ENCODE data around the gene UROC1. TPM values are rescaled to one million over a fixed set of nuclear protein-coding genes. Genes with fewer than 3 reads are reported as not detected.

The UROC1 gene
- total RNA-seq, 1 experiment from 2014 or later, result not detected

DNA sequence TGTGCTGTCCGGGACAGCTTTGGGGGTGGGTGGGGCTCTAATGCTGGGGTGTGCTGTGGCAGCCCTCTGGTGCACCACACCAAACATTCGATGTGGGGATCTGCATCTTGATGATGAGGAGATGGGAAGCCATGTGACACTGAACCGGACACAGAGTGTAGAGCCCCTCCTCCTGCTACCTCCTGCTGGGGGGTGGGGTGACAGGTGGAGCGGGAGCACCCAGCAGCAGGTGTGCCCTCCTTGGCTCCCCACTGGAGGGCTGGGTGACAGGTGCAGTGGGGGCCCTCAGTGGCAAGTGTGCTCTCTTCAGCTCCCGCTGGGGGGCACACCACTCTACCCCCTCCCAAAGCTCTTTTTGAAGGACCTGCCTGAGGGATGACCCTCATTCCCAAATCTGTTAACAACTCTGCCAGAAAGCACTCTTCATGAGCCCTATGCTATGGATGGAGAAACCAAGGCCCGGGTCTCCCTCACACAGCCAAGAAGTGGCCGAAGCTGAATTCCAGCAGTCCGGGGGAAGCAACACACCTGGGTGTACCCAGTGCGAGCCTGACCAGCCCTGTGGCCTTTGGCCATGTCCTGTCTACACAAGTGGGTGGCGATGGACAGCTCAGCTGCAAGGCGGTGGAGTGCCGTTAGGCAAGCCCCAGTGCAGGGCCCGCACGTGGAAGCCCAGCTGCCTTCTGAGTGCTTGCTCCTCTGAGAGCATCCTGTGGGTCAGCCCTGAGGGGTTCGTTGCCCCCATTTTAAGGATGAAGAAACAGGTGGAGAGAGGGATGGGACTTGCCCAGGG, 609 bp upstream of the UROC1 start:
- Histone ChIP-seq H3K79me2 (ENCODE audit: insufficient read depth, low read length) (no peaks in the 10 kb centered on the region), H3K27ac (ENCODE audit: insufficient read length, low read depth, low read length) (no peak overlapping the region), H3K23ac (ENCODE audit: insufficient read length, low read depth, low read length) (no peak overlapping the region), H3K4me1 (ENCODE audit: insufficient read depth, low read length) (no peaks in the 10 kb centered on the region), H2BK15ac (ENCODE audit: low read depth, low read length) (no peak overlapping the region), H4K5ac (ENCODE audit: insufficient read length, low read depth, low read length) (no peak overlapping the region), H4K8ac (replicated peaks; ENCODE audit: insufficient read length, low read depth, low read length) (no peak overlapping the region), H3K4ac (ENCODE audit: low read depth, low read length) (no peak overlapping the region), H4K20me1 (ENCODE audit: control insufficient read depth, insufficient read depth, insufficient read length) (no peaks in the 10 kb centered on the region), H2AK5ac (ENCODE audit: insufficient read length, low read length) (no peak overlapping the region), H2BK12ac (ENCODE audit: insufficient read length, low read depth, low read length) (no peak overlapping the region), H3T11ph (ENCODE audit: low read length) (no peak overlapping the region), H3K27me3 (ENCODE audit: insufficient read depth, low read length) (no peaks in the 10 kb centered on the region; the same call in 1 of the 2 replicates), H2BK20ac (ENCODE audit: low read depth, low read length, poor library complexity, severe bottlenecking) (no peak overlapping the region), H3K23me2 (ENCODE audit: insufficient read length, low read depth, low read length, poor library complexity, severe bottlenecking) (no peaks in the 10 kb centered on the region), H4K91ac (ENCODE audit: insufficient read length, low read depth, low read length) (no peak overlapping the region), H2BK120ac (ENCODE audit: low read depth, low read length, poor library complexity, severe bottlenecking) (no peak overlapping the region), H2AFZ (ENCODE audit: low read length) (no peak overlapping the region), H3K9ac (ENCODE audit: extremely low read depth, insufficient read length, low read length) (no peak overlapping the region), H3K14ac (ENCODE audit: insufficient read depth, low read length) (no peak overlapping the region), H3K9me3 (ENCODE audit: control insufficient read depth, low read depth, low read length) (no peaks in the 10 kb centered on the region), H3K79me1 (ENCODE audit: insufficient read depth, low read depth, low read length, poor library complexity, severe bottlenecking) (no peaks in the 10 kb centered on the region), H2BK5ac (ENCODE audit: insufficient read length, low read length) (no peak overlapping the region), H3K18ac (ENCODE audit: insufficient read length, low read depth, low read length) (no peak overlapping the region), H3K4me2 (ENCODE audit: insufficient read depth, insufficient read length, low read length) (no peak overlapping the region), H3K56ac (ENCODE audit: insufficient read length, low read depth, low read length) (no peak overlapping the region)
- DNase-seq, result no peak
- TF ChIP-seq, protein P1, sequence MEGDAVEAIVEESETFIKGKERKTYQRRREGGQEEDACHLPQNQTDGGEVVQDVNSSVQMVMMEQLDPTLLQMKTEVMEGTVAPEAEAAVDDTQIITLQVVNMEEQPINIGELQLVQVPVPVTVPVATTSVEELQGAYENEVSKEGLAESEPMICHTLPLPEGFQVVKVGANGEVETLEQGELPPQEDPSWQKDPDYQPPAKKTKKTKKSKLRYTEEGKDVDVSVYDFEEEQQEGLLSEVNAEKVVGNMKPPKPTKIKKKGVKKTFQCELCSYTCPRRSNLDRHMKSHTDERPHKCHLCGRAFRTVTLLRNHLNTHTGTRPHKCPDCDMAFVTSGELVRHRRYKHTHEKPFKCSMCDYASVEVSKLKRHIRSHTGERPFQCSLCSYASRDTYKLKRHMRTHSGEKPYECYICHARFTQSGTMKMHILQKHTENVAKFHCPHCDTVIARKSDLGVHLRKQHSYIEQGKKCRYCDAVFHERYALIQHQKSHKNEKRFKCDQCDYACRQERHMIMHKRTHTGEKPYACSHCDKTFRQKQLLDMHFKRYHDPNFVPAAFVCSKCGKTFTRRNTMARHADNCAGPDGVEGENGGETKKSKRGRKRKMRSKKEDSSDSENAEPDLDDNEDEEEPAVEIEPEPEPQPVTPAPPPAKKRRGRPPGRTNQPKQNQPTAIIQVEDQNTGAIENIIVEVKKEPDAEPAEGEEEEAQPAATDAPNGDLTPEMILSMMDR (conservative IDR thresholded peaks at IDR 0.05), result no peak
- no CpG with 5 or more reads among the region's 15 CpGs for WGBS (ENCODE audit: extremely low coverage, insufficient read length, low lambda C conversion rate)
- Mint-ChIP-seq H3K9me3 (no peaks in the 10 kb centered on the region; a peak in 1 of 5 replicates), H3K36me3 (ENCODE audit: insufficient read depth in 1 of 3, low read depth in 3 of 3) (no peaks in the 10 kb centered on the region), H3K4me1 (peaks cover 4 to 8% of the 10 kb centered on the region in 2 experiments; a peak in 1 of 4 replicates), H3K27me3 (ENCODE audit: low read depth) (peaks cover 14% of the 10 kb centered on the region), H3K4me3 (no peak overlapping the region), H3K27ac (no peak overlapping the region)
